AG04449 (cell line): Measurements from ENCODE around the gene UBE2J2.

Source experiments
- CTCF ChIA-PET: fragments of 350-600 bp; formaldehyde crosslinking; extraction: SDS; loops from one replicate; lab custom pipeline; 2021; ENCODE audit warnings: antibody characterized with exemption; lab: Yijun Ruan, JAX
- POLR2A ChIA-PET: fragments of 400-600, 350-600 bp; formaldehyde crosslinking; extraction: SDS; loops from one replicate; lab custom pipeline; 2020; ENCODE audit warnings: antibody characterized with exemption, inconsistent platforms; lab: Yijun Ruan, JAX
- DNase-seq: peaks from one replicate; pipeline ENCODE4 v3.0.0-alpha.2; 2010; ENCODE audit warnings: low read depth, low spot score
- H3K4me3 ChIP-seq: 2 replicates; pipeline ENCODE4 v1.5.1; 2011; ENCODE audit warnings: low read depth, mild to moderate bottlenecking, control low read depth, low read length
- CTCF ChIP-seq: IDR thresholded peaks from one replicate; pipeline ENCODE4 v1.5.1; 2011; ENCODE audit warnings: mild to moderate bottlenecking, moderate library complexity, low read length, control low read depth, inconsistent platforms; ENCODE audit not compliant: insufficient read depth; ENCODE audit errors: missing control alignments

The UBE2J2 gene

GRCh38 chr1:1272341-1273208, 1.1 kb downstream of the UBE2J2 start:
- ChIA-PET CTCF (interaction anchor here (2.8 kb wide), 1 partner anchor 150 kb away, joined by 10 read pairs; no protein-coding TSS in a partner anchor), POLR2A (interaction anchor here (1.4 kb wide), 1 partner anchor 8 kb away, joined by 10 read pairs; no protein-coding TSS in a partner anchor)
- peak overlapping the region; percentile 83 for H3K4me3 ChIP-seq
- DNase-seq, result no peak
- no peak for TF ChIP-seq CTCF

- no peak for DNase-seq
- no peak for TF ChIP-seq CTCF
- no peak overlapping the region for H3K4me3 ChIP-seq
- CTCF ChIA-PET, result interaction anchor here (1.1 to 2.8 kb wide), 3 partner anchors 15 to 148 kb away, joined by 3 to 10 read pairs (median 3); no protein-coding TSS in a partner anchor
- POLR2A ChIA-PET, result interaction anchor here (1.0 kb wide), 1 partner anchor 31 kb away, joined by 3 read pairs; no protein-coding TSS in a partner anchor
Measured at GRCh38 chr1:1270813-1271212, 2.8 kb downstream of the UBE2J2 start.

GRCh38 chr1:1268284-1268682, 5.4 kb downstream of the UBE2J2 start:
- no peak overlapping the region for H3K4me3 ChIP-seq
- ChIA-PET POLR2A (no interaction called here), CTCF (interaction anchor here (2.8 kb wide), 1 partner anchor 147 kb away, joined by 10 read pairs; no protein-coding TSS in a partner anchor)
- no peak for DNase-seq
- TF ChIP-seq CTCF, result no peak

GRCh38 chr1:1267488-1268283, 6.0 kb downstream of the UBE2J2 start:
- CTCF ChIA-PET, result interaction anchor here (2.8 kb wide), 1 partner anchor 146 kb away, joined by 10 read pairs; no protein-coding TSS in a partner anchor
- H3K4me3 ChIP-seq, result no peak overlapping the region
- DNase-seq, result no peak
- POLR2A ChIA-PET, result no interaction called here
- no peak for TF ChIP-seq CTCF

- CTCF ChIA-PET, result interaction anchor here (0.7 to 2.9 kb wide), 6 partner anchors 9 to 358 kb away, joined by 3 to 22 read pairs (median 4); partner anchors contain the start of gene UBE2J2
- POLR2A ChIA-PET, result interaction anchor here (0.6 to 1.8 kb wide), 5 partner anchors 9 to 112 kb away, joined by 3 to 10 read pairs (median 3); partner anchors contain the start of genes C1QTNF12 and UBE2J2
- DNase-seq, result peak; percentile 98
- TF ChIP-seq CTCF, result peak; percentile 66
- H3K4me3 ChIP-seq, result peak overlapping the region; percentile 32
Measured at GRCh38 chr1:1264868-1265272, 8.8 kb downstream of the UBE2J2 start.
